ENCODE data around the gene COQ10A.
A peak's percentile ranks its signal among the peaks of the same experiment; 100 is the strongest.
"Not testable (repeated sequence)": the region's sequence is repeated elsewhere in the genome, so short reads cannot be mapped to it uniquely, and the experiment has no call there.

COQ10A gene

DNA sequence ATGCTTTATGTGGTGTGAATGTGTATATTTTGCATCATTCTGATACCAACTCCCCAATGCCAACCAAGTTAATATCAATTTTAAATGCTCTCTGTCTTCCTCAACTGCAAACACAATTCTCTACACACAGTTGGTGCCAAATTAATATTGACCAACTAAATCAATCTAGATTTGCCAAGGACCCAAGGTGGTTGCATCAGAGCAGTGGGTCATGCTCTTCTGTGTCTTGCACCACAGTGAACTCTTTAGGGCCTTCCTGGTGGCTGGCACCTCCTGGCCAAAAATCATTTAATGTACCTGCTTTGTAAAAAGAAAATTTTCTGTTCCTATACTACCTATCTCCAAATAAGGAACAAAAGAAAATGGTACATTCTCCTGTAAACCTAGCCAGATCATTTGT lies 14.1 kb downstream of the COQ10A start:
- no peak for DNase-seq (ENCODE audit: low spot score)

DNA sequence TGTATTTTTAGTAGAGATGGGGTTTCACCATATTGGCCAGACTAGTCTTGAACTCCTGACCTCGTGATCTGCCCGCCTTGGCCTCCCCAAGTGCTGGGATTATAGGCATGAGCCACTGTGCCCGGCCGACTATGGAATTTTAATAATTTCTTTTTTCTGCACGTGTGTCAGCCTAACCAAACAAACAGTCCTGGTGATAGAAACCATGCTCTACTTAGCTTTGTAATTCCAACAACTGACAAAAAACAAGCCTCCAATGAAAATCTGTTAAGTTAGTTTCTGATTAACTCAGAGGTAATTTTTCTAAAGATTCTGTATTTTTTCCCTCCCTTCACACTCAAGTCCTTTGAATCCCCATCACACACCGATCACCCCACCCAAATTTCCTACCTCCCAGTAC lies 15.3 kb downstream of the COQ10A start:
- no peak for DNase-seq (ENCODE audit: low spot score)

DNA sequence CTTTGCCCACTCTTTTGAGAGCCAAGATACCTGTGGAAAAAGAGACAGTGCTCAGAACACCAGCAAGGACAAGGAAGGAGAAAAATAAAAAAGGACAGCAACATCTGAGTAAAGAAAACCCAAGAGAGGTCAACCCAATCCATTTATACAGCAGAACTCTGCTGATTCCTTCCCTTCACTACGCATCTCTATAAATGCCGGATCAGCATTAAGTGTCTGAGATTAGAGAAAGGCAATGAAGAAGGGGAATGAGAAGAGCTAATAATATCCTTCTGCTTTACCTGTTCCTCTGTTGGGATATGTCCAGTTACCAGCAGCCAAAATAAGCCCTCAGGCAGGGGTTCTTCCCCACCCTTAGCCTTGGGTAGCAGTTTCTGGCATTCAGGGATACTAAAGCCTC lies 15.8 kb downstream of the COQ10A start:
- no peak for DNase-seq (ENCODE audit: low spot score)

DNA sequence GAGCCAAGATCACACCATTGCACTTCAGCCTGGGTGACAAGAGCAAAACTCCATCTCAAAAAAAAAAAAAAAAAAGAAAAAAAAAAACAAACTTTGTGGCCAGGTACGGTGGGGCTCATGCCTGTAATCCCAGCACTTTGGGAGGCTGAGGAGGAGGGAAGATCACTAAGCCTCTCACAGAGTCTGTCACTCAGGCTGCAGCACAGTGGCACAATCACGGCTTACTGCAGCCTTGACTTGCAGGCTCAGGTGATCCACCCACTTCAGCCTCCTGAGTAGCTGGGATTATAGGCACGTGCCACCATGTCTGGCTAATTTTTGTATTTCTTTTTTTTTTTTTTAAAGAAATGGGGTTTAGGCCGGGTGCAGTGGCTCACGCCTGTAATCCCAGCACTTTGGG lies 17.5 kb downstream of the COQ10A start:
- not testable (repeated sequence) for DNase-seq (ENCODE audit: low spot score)

DNA sequence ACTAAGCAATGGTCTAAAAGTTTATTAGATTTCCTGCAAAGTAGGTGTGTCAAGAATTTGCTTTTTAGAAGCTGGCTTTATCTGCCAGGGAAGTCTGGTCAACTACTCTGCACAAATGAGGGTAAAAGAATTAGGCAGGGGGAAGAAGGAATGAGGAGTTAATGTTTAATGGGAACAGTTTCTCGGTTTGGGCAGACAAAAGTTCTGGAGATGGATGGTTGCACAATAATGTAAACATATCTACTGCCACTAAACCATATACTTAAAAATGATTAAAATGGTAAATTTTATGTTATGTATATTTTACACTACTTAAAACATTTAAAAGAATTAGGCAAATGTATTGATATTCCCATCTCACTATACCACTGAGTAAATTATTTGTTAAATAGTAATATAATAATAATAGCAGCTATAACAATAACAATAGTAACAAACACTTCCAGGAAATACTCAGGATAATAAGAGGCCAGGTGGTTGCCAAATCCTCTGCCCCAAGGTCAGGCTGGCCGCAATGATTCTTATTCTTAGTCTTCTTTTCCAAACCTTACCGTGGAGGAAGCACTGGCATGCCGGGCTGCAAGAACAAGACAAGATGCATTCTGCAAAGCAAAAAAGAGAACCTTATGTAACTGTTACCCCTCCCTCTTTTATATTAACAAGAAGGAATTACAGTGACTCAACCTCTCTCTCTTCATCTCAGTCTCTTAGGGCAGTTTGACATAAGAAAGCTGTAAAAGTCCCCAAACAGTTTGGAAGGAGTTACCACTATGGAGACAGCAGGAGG lies 19.5 kb downstream of the COQ10A start:
- no peak for DNase-seq (ENCODE audit: low spot score)

DNA sequence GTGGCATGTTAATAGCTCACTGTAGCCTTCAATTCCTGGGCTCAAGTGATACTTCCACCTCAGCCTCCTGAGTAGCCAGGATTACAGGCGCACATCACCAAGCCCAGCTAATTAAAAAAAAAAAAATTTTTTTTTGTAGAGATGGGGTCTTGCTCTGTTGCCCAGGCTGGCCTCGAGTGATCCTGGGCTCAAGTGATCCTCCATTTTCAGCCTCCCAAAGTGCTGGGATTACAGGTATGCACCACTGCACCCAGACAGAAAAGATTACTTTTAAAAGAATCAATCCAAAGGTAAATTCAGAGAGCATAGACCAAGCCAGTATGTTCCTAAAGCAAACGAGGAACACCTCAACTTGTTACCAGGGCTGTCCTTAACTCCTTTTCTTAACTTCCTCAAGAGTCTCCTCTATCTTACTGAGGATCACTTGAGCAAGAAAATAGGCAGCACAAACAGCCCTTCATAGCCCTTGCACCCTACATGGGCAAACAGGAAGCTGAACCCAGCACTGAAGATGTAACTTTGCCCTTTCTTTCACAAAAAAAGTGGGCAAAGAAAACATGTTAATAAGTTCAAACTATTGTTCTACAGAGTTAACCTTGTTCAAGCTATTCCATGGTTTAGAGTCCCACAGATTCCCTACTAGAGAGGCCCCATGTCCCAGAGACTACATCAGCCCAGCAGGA lies 22.1 kb downstream of the COQ10A start:
- DNase-seq (ENCODE audit: low spot score), result no peak

DNA sequence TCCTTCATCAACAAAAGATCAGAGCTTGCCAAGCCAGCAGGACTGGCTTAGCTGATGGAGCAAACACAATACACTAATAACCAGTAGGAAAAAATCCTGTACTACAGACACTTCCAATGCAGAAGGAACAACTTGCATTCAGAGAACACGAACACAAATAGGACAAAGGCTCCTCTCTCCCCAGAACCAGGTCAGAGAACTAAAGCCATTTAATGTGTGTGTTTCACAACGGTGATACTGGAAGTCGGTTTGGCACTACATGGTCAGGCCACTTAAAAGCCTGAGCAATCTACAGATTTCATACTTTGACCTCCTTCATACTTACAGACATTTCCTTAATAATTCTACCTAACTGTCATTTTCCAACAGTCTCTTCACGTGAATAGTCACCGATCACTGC lies 27.1 kb downstream of the COQ10A start:
- no peak for DNase-seq (ENCODE audit: low spot score)

DNA sequence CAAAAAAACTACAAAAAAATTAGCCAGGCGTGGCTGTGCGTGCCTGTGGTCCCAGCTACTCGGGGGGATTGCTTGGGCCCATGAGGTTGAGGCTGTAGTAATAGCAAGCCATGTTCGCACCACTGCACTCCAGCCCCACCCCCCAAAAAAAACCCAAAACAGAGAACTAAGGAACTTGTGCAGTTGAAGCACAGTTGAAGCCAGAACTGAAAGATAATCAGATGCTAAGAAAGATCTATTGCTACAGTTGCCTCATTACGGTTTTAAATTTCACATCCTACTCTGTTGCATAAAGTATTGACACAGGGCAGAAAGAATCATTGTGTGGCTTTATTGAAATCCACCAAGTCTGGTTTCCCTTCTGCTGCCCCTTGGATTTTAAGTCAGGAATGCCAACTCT lies 29.6 kb downstream of the COQ10A start:
- DNase-seq (ENCODE audit: low spot score), result no peak

DNA sequence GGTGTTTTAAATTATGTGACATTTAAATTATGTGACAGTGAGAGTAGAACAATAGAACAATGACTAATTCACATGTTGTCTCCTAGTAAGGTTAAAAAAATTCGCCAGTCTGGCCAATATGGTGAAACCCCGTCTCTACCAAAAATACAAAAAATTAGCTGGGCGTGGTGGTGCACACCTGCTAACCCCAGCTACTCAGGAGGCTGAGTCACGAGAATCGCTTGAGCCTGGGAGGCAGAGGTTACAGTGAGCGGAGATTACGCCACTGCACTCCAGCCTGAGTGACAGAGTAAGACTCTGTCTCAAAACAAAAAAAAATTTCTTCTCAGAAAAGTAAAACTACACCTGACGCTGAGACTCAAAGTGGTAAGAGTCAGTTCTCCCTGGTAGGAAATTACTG lies 30.7 kb downstream of the COQ10A start:
- peak; percentile 14 for DNase-seq (ENCODE audit: low spot score)

DNA sequence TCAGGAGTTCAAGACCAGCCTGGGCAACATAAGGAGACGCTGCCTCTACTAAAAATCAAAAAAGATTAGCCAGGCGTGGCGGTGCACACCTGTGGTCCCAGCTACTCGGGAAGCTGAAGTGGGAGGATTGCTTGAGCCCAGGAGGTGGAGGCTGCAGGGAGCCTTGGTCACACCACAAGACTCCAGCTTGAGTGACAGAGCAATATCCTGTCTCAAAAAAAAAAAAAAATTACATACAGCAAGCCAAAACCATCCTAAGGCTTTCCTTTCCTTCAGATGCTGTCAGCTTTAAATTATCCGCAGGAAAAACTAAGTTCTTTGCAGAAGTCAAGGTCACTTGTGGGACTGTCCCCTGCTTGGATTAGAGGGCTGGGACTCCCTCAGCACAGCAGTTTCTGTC lies 32.1 kb downstream of the COQ10A start:
- DNase-seq (ENCODE audit: low spot score), result no peak

DNA sequence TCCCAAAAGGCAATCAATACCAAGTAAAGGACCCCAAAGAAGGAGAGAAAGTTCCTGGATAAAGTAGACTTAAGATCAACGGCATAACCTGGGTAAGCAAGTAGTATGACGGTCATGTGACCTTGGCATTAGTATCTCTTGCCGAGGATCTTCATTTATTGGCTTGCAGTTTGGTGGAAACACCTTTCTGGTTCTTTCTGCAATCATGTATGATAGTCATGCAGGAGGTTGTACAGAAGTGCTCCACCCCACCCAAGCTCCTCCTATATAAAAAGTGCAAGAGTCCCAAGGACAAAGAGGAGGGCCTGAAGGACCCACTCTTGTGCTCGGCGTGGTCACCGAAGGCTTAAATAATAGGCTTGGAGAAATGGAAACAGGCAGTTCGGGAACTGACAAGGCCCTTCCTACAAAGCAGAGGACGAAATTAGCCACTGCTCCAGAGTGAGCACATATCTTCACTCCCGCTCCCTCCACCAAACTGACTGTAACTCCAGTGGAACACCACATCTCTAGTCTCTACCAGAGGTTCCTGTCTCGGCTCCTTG lies 32.6 kb downstream of the COQ10A start:
- peak; percentile 66 for DNase-seq (ENCODE audit: low spot score)

DNA sequence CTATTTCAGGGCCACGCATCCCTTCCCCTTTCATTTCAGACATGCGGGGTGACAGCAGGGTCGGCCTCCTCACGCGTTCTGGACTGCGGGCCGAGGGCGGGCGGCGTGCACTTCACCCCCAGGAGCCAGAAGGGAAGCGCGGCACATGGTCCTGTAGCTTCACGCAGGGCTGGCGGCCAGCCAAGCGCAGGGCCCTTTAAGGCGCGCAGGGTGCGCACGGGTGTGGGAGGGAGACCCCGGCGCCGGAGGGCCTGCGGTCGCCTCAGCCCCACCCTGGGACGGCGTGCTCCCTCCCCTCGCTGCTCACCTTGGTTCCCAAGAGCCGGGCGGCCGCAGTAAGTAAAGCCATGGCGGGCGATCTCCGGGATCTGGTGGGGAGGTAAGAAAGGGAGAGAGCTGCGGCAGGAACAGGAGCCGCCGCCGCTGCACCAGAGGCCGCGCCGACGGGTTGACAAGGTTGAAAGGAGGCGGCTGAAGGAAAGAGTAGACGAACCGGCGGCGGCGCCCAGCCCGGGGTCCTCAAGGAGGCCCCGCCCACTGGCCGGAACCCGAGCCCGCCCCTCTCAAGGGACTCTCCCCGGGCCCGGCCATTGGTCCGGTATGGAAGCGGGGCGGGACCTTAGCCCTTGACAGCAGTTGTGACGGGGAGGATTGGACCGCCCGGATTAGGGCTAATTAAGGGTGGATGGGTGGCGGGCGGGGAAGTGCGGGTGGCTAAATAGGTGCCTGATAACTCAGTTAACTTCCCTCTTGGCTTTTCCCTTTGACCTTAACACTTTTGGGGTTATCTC lies 33.3 kb downstream of the COQ10A start, which contains the start of gene CS:
TSS of gene CS (minus strand) at position 478 of the 791 bp plus-strand sequence. CDS start at position 349, 129 bp downstream.
- DNase-seq (ENCODE audit: low spot score), result peak; percentile 99

DNA sequence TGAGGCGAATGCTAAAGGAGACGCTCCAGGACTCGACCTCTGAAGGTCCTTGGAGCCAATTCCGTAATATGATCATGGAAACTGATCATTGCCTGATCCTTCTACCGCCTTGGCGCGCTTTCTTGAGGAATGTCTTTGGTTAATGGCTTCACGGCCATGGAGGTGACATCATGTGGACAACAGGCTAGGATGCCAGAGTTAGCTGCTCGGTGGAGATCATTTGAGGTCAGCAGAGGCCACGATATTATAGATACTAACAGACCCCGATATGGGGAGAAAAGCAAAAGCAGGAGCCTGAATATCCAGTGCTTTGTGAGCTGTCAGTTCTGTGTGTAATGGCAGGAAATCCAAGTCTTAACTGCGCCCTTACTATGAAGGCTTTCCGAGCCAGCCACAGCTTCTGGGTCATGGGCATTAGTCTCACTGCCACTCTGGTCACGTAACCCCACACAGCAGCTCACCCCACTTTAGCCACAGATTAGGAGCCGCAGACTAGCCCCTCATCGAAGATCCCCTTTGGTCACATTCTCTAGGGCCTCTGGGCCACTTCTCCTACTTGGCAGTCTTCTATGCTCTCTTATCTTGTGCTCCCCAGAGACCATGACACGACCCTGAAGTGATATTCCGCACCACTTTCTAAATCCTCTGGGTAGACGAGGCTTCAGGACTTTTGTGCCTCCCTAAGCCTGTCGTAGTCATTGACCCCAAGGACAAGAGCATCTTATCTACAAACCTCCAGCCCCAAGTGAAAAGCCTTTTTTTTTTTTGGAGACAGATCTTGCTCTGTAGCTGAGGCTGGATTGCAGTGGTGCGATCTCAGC lies 34.1 kb downstream of the COQ10A start:
- DNase-seq (ENCODE audit: low spot score), result no peak

DNA sequence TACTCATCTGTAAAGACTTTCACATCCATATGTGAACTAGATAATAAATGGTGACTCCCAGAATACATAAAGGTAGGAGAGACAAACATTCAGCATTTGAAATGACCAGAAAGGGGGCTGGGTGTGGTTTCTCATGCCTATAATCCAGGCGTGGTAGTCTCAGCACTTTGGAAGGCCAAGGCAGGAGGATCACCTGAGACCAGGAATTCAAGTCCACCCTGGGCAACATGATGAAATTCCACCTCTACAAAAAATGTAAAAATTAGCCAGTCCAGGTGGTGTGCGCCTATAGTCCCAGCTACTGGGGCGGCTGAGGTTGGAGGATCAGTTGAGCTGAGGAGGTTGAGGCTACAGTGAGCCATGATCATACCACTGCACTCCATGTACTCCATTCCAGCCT lies 37.5 kb downstream of the COQ10A start:
- no peak for DNase-seq (ENCODE audit: low spot score)

DNA sequence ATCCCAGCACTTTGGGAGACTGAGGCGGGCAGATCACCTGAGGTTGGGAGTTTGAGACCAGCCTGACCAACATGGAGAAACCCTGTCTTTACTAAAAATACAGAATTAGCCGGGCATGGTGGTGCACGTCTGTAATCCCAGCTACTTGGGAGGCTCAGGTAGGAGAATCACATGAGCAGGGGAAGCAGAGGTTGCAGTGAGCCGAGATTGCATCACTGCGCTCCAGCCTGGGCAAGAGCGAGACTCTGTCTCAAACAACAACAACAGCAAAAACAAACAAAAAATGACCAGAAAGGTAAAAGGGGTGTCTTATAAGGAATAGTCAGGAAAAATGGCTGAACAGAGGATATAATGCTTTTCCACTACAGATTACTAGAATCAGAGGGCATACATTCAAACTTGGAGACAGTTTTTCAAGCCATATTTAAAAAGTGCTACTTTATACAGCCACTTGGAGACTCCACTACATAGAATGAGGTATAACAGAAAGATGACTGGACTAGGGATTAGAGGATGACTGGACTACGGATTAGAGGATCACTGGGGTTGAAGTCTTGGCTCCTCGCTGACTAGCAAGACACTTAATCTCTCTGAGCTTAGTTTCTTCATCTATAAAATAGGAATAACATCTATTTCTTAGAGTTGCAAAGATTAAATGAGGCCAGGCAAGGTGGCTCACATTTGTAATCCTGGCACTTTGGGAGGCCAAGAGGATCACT lies 38.3 kb downstream of the COQ10A start:
- no peak for DNase-seq (ENCODE audit: low spot score)

DNA sequence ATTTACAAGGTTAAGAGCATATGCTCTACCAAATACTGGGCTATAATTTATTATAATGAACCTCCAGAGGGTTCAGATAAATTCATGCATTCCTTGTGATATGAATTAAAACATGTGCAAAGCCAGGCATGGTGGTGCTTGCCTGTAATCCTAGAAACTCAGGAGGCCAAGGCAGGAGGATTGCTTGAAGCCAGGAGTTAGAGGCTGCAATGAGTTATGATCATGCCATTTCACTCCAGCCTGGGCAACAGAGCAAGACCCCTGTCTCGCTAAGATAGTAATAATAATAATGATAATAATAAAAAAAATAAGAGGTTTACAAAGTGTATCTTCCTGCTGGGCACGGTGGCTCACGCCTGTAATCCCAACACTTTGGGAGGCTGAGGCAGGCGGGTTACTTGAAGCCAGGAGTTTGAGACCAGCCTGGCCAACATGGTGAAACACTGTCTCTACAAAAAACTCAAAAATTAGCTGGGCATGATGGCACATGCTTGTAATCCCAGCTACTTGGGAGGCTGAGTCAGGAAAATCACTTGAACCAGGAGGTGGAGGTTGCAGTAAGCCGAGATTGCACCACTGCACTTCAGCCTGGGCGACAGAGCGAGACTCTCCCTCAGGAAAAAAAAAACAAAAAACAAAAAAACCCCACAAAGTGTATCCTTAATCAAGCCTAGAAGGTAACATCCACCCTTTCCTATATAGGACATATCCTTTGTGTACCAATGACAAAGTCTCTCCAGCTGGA lies 40.7 kb downstream of the COQ10A start:
- DNase-seq (ENCODE audit: low spot score), result no peak

DNA sequence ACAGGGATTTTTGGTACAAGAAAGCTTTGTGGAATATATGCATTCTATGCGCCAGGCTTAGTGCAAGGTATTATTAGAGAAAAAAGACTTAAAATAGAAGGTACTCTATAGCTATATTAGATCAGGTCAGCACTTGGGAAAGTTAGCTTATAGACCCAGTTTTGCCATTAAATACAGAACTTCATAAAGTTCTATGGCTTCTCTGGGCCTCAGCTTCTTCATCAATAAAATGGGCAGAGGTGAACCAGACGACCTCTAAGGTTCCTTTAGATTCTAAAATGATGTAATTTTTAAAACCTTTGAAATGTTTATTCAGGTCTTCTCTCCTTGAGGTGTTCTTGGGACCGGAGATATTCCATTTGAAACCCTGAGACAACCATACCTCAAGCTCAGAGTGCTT lies 42.0 kb downstream of the COQ10A start:
- DNase-seq (ENCODE audit: low spot score), result no peak

DNA sequence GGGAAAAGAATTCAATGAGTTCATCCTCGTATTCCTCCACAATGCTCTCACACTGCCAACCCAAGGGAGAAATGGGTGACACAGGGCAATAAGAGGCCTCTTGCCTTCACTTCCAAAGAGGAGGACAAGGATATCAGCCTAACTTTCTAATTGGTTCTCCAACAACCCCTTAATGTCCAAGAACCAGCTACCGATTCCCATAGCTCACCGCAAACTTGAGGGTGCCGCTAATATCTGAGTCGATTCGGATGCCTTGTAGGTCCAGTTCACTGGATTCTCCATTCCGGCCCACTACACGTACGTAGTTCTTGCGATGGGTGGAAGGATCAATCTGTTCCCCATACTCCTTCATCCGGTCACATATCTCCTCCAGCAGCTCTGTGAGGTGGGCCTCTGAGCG lies 44.3 kb downstream of the COQ10A start:
- no peak for DNase-seq (ENCODE audit: low spot score)

DNA sequence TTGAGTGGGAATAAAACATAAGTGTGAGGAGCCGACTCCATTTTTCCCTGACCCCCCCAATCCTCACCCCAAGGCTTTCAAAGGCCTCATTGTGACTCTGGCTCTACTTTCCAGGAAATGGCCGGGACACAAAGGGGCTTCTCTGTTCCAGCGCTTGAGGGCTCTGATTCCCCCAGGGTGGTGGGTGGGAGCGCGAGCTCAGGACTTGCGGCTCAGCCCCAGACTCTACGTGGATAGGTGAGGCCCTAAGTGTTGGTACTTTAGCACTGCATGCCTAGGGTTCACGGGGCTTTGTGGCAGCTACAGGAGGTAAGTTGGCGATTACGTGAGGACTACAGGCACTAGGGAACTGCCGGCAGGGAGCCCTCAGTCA lies 48.5 kb downstream of the COQ10A start:
- no peak for DNase-seq (ENCODE audit: low spot score)

Data from CD4-positive, alpha-beta T cell treated with Interleukin-2 at 100 ng/mL for 4 hours (primary cell).